Right atrium auricular region (tissue), 2 donors: ENCODE data around the gene ZNF341. TPM values are rescaled to one million over a fixed set of nuclear protein-coding genes. Genes with fewer than 3 reads are reported as not detected.

Source experiments
- DNase-seq: peaks from one replicate; pipeline ENCODE4 v3.0.0-alpha.2; 2019; ENCODE audit warnings: low spot score
- H3K27ac ChIP-seq, 2 donors: fragments of 200-600 bp; sonication (generic); 1 replicate in 1 of 2; 2 replicates in 1 of 2; pipeline ENCODE4 v1.5.1; 2016 to 2019
- H3K27me3 ChIP-seq, 2 donors: fragments of 200-600 bp; sonication (generic); one replicate each; pipeline versions ENCODE4 v1.5.1 to v1.6.0; 2017 to 2019
- H3K36me3 ChIP-seq: fragments of 200-600 bp; sonication (generic); one replicate; pipeline ENCODE4 v1.5.1; 2016
- H3K4me1 ChIP-seq, 2 donors: fragments of 200-600 bp; sonication (generic); one replicate each; pipeline versions ENCODE4 v1.5.1 to v1.6.0; 2017 to 2019
- H3K4me3 ChIP-seq, 2 donors: fragments of 200-600 bp; sonication (generic); 1 replicate in 1 of 2; 2 replicates in 1 of 2; pipeline ENCODE4 v1.5.1; 2017 to 2019; ENCODE audit warnings: mild to moderate bottlenecking in 1 of 2, moderate library complexity in 1 of 2
- H3K9me3 ChIP-seq, 2 donors: fragments of 200-600 bp; sonication (generic); one replicate each; pipeline ENCODE4 v1.5.1; 2019
- total RNA-seq, 2 donors: library from RNA; depleted of rRNA; stranded (reverse); fragments of >200 nt; gene quantifications; one replicate each; pipeline ENCODE4 v1.1.0, GENCODE V29; 2016
- TF ChIP-seq, protein P1 (sequence below), 2 donors: fragments of 200-600 bp; sonication (generic); IDR thresholded peaks; one replicate each; pipeline ENCODE4 v1.5.1; 2019; ENCODE audit warnings: antibody characterized with exemption in 2 of 2

The ZNF341 gene
- total RNA-seq, 2 donors from 2014 or later: 1.0 to 1.8 TPM

DNA sequence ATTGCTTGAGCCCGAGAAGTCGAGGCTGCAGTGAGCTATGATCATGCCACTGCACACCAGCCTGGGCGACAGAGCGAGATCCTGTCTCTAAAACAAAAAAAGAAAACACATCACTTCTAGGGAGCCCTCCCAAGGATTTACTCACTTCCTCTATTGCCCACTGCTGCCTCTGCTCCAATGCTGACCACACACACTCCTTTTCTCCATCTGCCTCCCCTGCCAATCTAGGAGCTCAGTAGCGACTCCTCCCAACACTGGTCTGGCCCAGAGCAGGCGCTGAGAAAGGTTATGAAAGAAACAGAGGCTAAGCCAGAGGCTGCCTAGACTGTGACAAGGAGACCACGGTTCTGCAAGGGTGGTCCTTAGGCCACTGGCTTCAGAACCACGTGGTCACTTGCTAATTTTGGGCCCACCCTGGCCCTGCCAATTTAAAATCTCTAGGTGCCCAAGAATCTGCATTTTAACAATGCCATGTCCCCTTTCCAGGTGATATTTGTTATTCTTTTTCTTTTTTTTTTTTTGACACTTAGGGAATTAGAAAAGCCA lies 44.4 kb upstream of the ZNF341 start:
- DNase-seq: no peak
- Histone ChIP-seq H3K27me3 (no peaks in the 10 kb centered on the region), H3K36me3 (no peaks in the 10 kb centered on the region), H3K9me3 (no peaks in the 10 kb centered on the region), H3K4me3 (no peak overlapping the region), H3K4me1 (peaks cover 0 to 40% of the 10 kb centered on the region in 2 donors), H3K27ac (no peak overlapping the region)
- TF ChIP-seq, protein P1, sequence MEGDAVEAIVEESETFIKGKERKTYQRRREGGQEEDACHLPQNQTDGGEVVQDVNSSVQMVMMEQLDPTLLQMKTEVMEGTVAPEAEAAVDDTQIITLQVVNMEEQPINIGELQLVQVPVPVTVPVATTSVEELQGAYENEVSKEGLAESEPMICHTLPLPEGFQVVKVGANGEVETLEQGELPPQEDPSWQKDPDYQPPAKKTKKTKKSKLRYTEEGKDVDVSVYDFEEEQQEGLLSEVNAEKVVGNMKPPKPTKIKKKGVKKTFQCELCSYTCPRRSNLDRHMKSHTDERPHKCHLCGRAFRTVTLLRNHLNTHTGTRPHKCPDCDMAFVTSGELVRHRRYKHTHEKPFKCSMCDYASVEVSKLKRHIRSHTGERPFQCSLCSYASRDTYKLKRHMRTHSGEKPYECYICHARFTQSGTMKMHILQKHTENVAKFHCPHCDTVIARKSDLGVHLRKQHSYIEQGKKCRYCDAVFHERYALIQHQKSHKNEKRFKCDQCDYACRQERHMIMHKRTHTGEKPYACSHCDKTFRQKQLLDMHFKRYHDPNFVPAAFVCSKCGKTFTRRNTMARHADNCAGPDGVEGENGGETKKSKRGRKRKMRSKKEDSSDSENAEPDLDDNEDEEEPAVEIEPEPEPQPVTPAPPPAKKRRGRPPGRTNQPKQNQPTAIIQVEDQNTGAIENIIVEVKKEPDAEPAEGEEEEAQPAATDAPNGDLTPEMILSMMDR (IDR thresholded peaks at IDR 0.05): no peak

DNA sequence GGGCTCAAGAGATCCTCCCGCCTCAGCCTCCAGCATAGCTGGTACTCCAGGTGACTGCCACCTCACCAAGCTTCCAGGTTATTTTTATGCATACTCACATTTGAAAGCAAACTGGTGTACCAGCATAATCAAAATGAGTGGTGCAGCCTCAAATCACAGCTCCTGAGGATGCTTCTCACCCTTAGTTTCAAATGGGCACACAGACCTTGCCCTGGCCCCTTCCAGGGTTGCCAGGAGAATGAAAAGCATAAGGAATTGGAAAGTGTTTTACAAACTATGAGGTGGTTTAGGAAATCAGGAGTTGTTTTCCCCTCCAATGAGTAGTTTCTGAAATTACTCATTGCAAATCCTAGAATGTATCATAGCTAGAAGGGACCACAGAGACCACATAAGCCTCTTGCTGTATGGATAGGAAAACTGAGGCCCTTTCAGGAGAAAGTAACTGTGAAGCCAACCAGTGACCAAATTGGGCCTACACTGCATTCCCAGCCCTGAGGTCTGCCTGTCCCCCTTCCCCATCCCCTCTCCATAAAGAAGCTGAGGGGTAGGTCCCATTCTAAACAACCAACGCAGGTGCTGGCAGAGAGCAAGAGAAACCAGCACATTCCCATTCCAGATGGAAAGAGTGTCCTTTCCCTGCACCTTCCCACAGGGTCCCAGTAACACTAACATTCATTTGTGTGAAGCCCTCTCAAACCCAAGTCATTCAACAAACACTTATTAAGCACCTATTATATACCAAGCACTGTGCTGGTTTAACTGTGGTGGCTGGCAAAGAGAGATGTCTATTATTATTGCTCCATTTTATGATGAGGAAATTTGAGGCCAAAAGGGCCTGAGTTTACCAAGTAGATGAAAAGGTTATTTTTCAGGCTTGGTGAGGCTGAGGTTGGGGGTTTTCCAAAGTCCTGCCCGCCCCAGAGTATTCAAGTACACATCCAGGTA lies 43.5 kb upstream of the ZNF341 start:
- Histone ChIP-seq H3K4me3 (no peak overlapping the region), H3K27ac (no peak overlapping the region), H3K27me3 (no peaks in the 10 kb centered on the region), H3K9me3 (no peaks in the 10 kb centered on the region), H3K4me1 (peaks cover 0 to 40% of the 10 kb centered on the region in 2 donors), H3K36me3 (no peaks in the 10 kb centered on the region)
- no peak for DNase-seq
- TF ChIP-seq, protein P1 (IDR thresholded peaks at IDR 0.05): no peak

DNA sequence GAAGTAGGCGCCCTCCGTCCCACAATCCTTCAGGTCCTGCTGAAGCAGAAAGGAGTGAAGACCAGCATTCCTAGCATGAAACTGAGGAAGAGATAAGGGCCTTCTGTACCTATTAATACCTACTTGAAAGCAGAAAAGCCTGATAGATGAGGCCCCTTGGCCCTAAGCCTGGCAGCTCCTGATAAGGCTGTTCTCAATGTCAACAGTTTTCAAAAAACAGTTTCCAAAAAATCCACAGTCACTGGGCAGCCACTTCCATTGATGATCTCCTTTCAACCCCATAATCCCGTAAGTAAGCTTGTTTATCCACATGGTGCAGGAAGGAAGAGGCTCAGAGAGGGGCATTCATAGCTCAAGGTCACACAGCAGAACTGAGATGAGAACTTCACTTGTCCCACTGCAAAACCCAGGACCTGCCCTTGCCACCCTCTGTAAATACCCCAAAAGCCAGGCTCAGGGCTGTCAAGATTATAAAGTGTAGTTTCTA lies 42.8 kb upstream of the ZNF341 start:
- H3K4me1 ChIP-seq: peaks cover 0 to 44% of the 10 kb centered on the region in 2 donors
- H3K27me3 ChIP-seq: no peaks in the 10 kb centered on the region
- H3K36me3 ChIP-seq: no peaks in the 10 kb centered on the region
- H3K4me3 ChIP-seq: no peak overlapping the region
- H3K9me3 ChIP-seq: no peaks in the 10 kb centered on the region
- no peak overlapping the region for H3K27ac ChIP-seq
- DNase-seq: no peak
- TF ChIP-seq, protein P1 (IDR thresholded peaks at IDR 0.05): no peak

DNA sequence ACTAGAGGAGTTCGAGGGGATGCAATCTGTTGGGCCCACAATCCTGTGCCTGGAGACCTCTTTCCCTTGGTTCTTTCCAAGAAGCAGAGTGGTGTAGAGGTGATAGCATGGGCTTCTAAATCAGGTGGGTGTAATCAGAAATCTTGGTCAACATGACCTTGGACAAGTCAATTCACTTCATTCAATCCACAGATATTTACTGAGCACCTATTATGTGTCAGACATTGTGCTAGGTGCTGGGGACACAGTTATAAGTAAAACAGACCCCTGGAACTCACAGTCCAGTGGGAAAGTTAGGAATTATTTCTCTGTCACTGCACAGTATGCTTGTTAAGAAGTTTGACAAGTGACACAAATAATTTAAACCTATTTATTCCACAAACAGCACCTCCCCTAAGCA lies 42.3 kb upstream of the ZNF341 start:
- peaks cover 0 to 42% of the 10 kb centered on the region in 2 donors for H3K4me1 ChIP-seq
- H3K27ac ChIP-seq: no peak overlapping the region
- DNase-seq: no peak
- no peak overlapping the region for H3K4me3 ChIP-seq
- no peaks in the 10 kb centered on the region for H3K36me3 ChIP-seq
- no peaks in the 10 kb centered on the region for H3K27me3 ChIP-seq
- TF ChIP-seq, protein P1 (IDR thresholded peaks at IDR 0.05): no peak
- H3K9me3 ChIP-seq: no peaks in the 10 kb centered on the region

GRCh38 chr20:33689973-33690372 lies 41.8 kb upstream of the ZNF341 start:
- DNase-seq: no peak
- no peaks in the 10 kb centered on the region for H3K9me3 ChIP-seq

More at GRCh38 chr20:33689973-33690372, 41.8 kb upstream of the ZNF341 start:
- no peaks in the 10 kb centered on the region for H3K27me3 ChIP-seq
- H3K36me3 ChIP-seq: no peaks in the 10 kb centered on the region
- H3K4me3 ChIP-seq: no peak overlapping the region
- no peak overlapping the region for H3K27ac ChIP-seq
- TF ChIP-seq, protein P1 (IDR thresholded peaks at IDR 0.05): no peak
- peaks cover 0 to 37% of the 10 kb centered on the region in 2 donors for H3K4me1 ChIP-seq
